Bronchial epithelial cell (primary cell): ENCODE results near the gene SNAP25. TPM values are rescaled to one million over a fixed set of nuclear protein-coding genes. Genes with fewer than 3 reads are reported as not detected.

Experiments used
- DNase-seq: peaks from one replicate; pipeline ENCODE4 v3.0.0-alpha.2; 2010; ENCODE audit warnings: low read depth
- FAIRE-seq: peaks from 2 replicates; lab custom pipeline; 2011; peaks lifted over from hg19 to GRCh38; lab: Jason Lieb, UNC
- H3K27me3 ChIP-seq: 2 replicates; pipeline ENCODE4 v1.5.1; 2011; ENCODE audit warnings: low read length; ENCODE audit not compliant: control insufficient read depth, insufficient read depth
- H3K36me3 ChIP-seq: 2 replicates; pipeline ENCODE4 v1.5.1; 2011; ENCODE audit warnings: low read length; ENCODE audit not compliant: control insufficient read depth, insufficient read depth
- H3K4me3 ChIP-seq: 2 replicates; pipeline ENCODE4 v1.5.1; 2011; ENCODE audit warnings: mild to moderate bottlenecking, low read depth, low read length, control low read depth
- CTCF ChIP-seq: IDR thresholded peaks from 2 replicates; pipeline ENCODE4 v1.5.1; 2011; ENCODE audit warnings: mild to moderate bottlenecking, moderate library complexity, low read length, control low read depth, inconsistent platforms; ENCODE audit not compliant: insufficient read depth, severe bottlenecking
- total RNA-seq: library from RNA; depleted of rRNA; stranded (reverse); fragments of >200 nt; gene quantifications from 2 replicates; pipeline ENCODE4 v1.2.1, GENCODE V29; 2014

SNAP25 gene
- total RNA-seq, 1 donor from 2014 or later, result not detected

GRCh38 chr20:10255846-10256245, 37.2 kb downstream of the SNAP25 start:
- DNase-seq, result no peak
- H3K27me3 ChIP-seq, result peaks cover 3% of the 10 kb centered on the region
- TF ChIP-seq CTCF, result no peak
- FAIRE-seq, result no peak
- H3K4me3 ChIP-seq, result no peak overlapping the region
- no peaks in the 10 kb centered on the region for H3K36me3 ChIP-seq

DNA sequence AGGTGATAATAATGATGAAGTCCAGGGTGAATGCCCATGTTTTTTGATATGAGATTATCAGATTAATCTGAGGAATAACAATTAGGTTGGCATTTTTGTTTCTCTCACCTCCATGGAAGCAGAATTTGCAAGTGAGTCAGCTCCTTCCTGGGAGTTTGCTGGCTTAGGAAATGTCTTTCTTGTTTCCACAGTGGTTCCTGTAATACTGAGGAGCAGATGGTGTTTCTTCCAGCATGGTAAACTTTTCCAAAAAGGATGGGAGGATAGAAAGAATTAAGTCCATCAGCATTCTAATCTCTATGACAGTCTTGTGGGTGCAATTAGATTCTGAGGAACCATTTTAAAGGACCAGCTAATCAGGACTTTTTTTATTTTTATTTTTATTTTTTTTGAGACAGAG, 40.5 kb downstream of the SNAP25 start:
- FAIRE-seq (no peak), DNase-seq (no peak)
- Histone ChIP-seq H3K36me3 (no peaks in the 10 kb centered on the region), H3K27me3 (peaks cover 1% of the 10 kb centered on the region), H3K4me3 (no peak overlapping the region)
- no peak for TF ChIP-seq CTCF

GRCh38 chr20:10260316-10260715, 41.7 kb downstream of the SNAP25 start:
- no peak for FAIRE-seq
- DNase-seq, result no peak
- no peak overlapping the region for H3K4me3 ChIP-seq
- no peaks in the 10 kb centered on the region for H3K36me3 ChIP-seq
- H3K27me3 ChIP-seq, result peaks cover 1% of the 10 kb centered on the region
- TF ChIP-seq CTCF, result no peak

DNA sequence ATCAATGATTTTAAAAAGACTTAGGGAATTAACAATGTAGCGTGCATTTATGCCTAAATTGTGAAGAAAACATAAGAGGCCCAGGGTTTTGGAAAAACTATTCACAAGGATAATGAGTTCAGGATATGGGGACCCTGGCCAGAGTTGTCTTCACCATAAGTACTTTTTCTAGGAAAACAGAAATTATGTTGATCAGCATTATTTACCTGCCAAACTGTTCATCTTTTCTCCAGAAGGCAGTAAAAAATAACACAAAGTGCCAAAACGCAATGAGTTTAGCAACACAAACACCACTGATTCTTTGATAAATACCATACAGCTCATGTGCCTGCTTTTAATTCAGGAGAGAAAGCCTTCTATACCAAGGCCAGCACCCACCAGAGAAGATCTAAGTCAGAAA, 43.1 kb downstream of the SNAP25 start:
- H3K27me3 ChIP-seq, result peaks cover 1% of the 10 kb centered on the region
- no peak for FAIRE-seq
- no peak for TF ChIP-seq CTCF

DNA sequence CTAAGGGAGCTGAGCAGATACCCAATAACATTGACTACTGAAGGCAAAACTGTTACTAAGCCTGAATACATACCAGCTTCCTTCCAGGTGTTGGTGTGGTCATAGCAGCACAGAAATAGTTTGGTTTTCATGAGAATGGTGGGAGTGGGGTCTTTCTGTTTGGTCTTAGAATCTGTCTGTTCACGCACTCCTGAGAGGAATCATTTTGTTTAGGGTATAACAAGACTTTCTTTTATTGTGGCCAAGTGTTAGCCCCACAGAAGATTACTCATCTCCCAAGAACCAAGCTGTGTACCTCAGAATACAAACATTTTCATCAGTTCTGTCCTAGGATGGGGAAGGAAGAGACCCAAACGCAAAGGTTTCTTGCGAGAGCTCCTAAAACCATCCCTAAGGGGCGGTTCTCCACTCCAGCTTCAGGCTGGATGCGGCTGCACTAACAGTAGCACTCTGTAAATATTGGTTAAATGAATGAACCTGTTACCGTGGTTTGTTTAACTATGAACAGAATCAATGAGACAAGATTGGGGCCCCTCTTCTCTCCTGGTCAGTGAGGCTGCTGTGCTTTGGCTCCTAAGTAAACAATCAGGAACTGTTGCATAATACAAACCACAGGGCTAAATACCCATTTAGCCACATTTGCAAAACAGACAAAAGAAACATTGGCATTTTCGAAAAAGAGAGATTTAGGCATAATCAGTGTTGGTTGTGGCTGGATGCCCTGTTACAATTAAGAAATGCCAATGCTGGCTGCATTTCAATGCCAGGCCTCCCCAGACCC, 44.9 kb downstream of the SNAP25 start:
- Histone ChIP-seq H3K36me3 (no peaks in the 10 kb centered on the region), H3K4me3 (no peak overlapping the region), H3K27me3 (peaks cover 1% of the 10 kb centered on the region)
- FAIRE-seq (no peak), DNase-seq (no peak)
- TF ChIP-seq CTCF, result no peak

More for the DNA sequence above, 43.1 kb downstream of the SNAP25 start:
- no peak overlapping the region for H3K4me3 ChIP-seq
- no peak for DNase-seq
- no peaks in the 10 kb centered on the region for H3K36me3 ChIP-seq

DNA sequence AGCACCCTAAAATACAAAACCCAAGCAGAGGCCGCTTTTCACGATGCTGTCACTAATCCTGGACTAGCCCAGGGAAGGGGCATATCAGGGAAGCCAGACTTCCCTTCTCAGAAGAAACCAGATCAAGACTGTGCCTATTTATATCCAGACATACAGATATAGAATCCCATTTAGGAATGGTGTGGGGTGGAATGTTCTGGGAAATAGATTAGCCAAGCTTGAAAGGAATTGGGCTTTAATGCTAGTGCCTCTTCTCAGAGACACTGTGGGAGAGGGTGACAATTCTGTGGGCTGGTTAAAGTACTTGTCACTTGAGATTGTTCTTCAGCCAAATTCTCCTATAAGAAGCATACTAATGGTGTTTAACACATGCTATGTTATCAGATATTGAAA, 45.5 kb downstream of the SNAP25 start:
- TF ChIP-seq CTCF, result no peak
- FAIRE-seq (no peak), DNase-seq (no peak)
- Histone ChIP-seq H3K4me3 (no peak overlapping the region), H3K36me3 (no peaks in the 10 kb centered on the region), H3K27me3 (peaks cover 1% of the 10 kb centered on the region)
